ENCODE measurements around the gene SMOC1. TPM values are rescaled to one million over a fixed set of nuclear protein-coding genes. Genes with fewer than 3 reads are reported as not detected.

The SMOC1 gene
- total RNA-seq, 2 donors from 2014 or later, result not detected

GRCh38 chr14:69979882-69980281 is 100.7 kb downstream of the SMOC1 start:
- Mint-ChIP-seq H3K9me3 (no peaks in the 10 kb centered on the region), H3K36me3 (no peaks in the 10 kb centered on the region), H3K27ac (no peak overlapping the region)
- DNase-seq (ENCODE audit: low spot score in 2 of 2) (no peak), ATAC-seq (no peak)

- ATAC-seq, result no peak
Measured at GRCh38 chr14:69980457-69981425, 101.5 kb downstream of the SMOC1 start.

GRCh38 chr14:69982220-69982839 is 103.1 kb downstream of the SMOC1 start:
- no peak overlapping the region for H3K27ac Mint-ChIP-seq
- DNase-seq (ENCODE audit: low spot score in 2 of 2) (no peak), ATAC-seq (no peak)
- H3K36me3 Mint-ChIP-seq, result no peaks in the 10 kb centered on the region
- H3K9me3 Mint-ChIP-seq, result no peaks in the 10 kb centered on the region

More at GRCh38 chr14:69980457-69981425, 101.5 kb downstream of the SMOC1 start:
- Mint-ChIP-seq H3K27ac (no peak overlapping the region), H3K36me3 (no peaks in the 10 kb centered on the region), H3K9me3 (no peaks in the 10 kb centered on the region)
- no peak for DNase-seq (ENCODE audit: low spot score in 2 of 2)

- H3K36me3 Mint-ChIP-seq, result no peaks in the 10 kb centered on the region
- H3K27ac Mint-ChIP-seq, result no peak overlapping the region
- DNase-seq (ENCODE audit: low spot score in 2 of 2), result no peak
- ATAC-seq, result no peak
- no peaks in the 10 kb centered on the region for H3K9me3 Mint-ChIP-seq
Measured at GRCh38 chr14:69982886-69983285, 103.7 kb downstream of the SMOC1 start.

DNA sequence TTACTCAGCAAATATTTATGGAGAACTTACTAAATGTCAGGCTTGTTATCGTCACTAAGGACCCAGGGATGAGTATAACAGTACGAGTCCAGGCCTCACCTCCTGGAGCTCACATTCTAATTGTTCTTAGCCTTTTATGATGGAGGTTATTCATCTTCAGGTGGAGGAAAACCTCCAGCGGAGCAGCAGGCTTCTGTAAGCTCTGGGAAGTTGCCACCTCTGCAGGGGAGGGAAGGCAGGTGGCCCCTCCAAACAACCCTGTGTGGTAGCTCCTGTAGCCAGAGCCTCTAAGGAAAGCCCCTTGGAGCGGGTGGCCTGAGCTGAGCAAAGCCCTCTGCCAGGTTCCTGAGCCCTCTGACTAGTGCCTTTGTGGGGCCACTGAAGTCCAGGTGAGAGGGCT is 104.1 kb downstream of the SMOC1 start:
- ATAC-seq (no peak), DNase-seq (ENCODE audit: low spot score in 2 of 2) (no peak)
- Mint-ChIP-seq H3K36me3 (no peaks in the 10 kb centered on the region), H3K9me3 (no peaks in the 10 kb centered on the region), H3K27ac (no peak overlapping the region)

- ATAC-seq (no peak), DNase-seq (ENCODE audit: low spot score in 2 of 2) (no peak)
- Mint-ChIP-seq H3K9me3 (no peaks in the 10 kb centered on the region), H3K36me3 (no peaks in the 10 kb centered on the region), H3K27ac (no peak overlapping the region)
Measured at GRCh38 chr14:69985463-69985862, 106.2 kb downstream of the SMOC1 start.

GRCh38 chr14:69986336-69986735 is 107.1 kb downstream of the SMOC1 start:
- no peaks in the 10 kb centered on the region for H3K36me3 Mint-ChIP-seq
- DNase-seq (ENCODE audit: low spot score in 2 of 2), result no peak
- H3K27ac Mint-ChIP-seq, result no peak overlapping the region
- no peaks in the 10 kb centered on the region for H3K9me3 Mint-ChIP-seq
- no peak for ATAC-seq

- Mint-ChIP-seq H3K9me3 (no peaks in the 10 kb centered on the region), H3K27ac (no peak overlapping the region), H3K36me3 (no peaks in the 10 kb centered on the region)
- DNase-seq (ENCODE audit: low spot score in 2 of 2) (no peak), ATAC-seq (no peak)
Measured at GRCh38 chr14:69987406-69988121, 108.3 kb downstream of the SMOC1 start.

DNA sequence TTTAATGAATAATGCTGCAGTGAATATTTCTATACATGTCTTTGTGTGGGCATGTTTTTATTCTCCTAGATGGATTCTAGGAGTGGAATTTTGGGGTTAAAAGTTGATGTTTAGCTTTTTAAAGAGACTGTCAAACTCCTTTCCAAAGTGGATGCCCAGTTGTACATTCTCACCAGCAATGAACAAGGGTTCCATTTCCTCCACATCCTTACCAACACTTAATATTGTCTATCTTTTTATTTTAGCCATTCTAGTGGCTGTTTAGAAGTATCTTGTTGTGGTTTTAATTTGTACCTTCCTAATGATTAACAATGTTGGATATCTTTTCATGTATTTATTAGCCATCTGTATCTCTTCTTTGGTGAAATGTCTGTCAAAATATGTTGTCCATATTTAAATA is 109.8 kb downstream of the SMOC1 start:
- ATAC-seq, result no peak

DNA sequence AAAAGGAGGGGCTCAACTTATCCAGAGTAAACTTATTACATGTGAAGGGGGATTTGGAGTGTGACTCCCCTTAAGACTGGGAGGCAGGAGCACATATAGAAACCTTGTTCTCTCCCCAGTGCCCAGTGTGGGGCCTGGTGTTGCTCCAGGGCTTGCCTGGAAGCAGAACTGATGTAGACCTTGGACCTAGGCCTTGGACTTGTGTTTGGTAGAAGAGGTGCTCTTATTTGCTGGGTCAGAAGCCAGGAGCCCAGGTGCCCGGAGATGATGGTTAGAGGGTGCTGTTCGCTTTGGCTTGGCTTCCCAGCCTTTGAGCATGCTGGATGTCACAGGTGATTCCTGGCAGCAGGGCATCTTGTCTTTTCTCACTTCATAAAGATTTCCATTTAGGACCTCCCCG is 110.4 kb downstream of the SMOC1 start:
- no peak overlapping the region for H3K27ac Mint-ChIP-seq

More for the DNA sequence above, 109.8 kb downstream of the SMOC1 start:
- H3K27ac Mint-ChIP-seq, result no peak overlapping the region
- no peaks in the 10 kb centered on the region for H3K9me3 Mint-ChIP-seq
- no peak for DNase-seq (ENCODE audit: low spot score in 2 of 2)
- H3K36me3 Mint-ChIP-seq, result no peaks in the 10 kb centered on the region

GRCh38 chr14:69990323-69990722 is 111.1 kb downstream of the SMOC1 start:
- H3K9me3 Mint-ChIP-seq, result no peaks in the 10 kb centered on the region
- H3K36me3 Mint-ChIP-seq, result no peaks in the 10 kb centered on the region
- no peak overlapping the region for H3K27ac Mint-ChIP-seq
- DNase-seq (ENCODE audit: low spot score in 2 of 2), result no peak
- ATAC-seq, result no peak

More for the DNA sequence above, 110.4 kb downstream of the SMOC1 start:
- DNase-seq (ENCODE audit: low spot score in 2 of 2), result no peak
- no peak for ATAC-seq
- no peaks in the 10 kb centered on the region for H3K9me3 Mint-ChIP-seq
- H3K36me3 Mint-ChIP-seq, result no peaks in the 10 kb centered on the region

- ATAC-seq, result no peak
- H3K9me3 Mint-ChIP-seq, result no peaks in the 10 kb centered on the region
- no peak overlapping the region for H3K27ac Mint-ChIP-seq
- no peaks in the 10 kb centered on the region for H3K36me3 Mint-ChIP-seq
- no peak for DNase-seq (ENCODE audit: low spot score in 2 of 2)
Measured at GRCh38 chr14:69991422-69991821, 112.2 kb downstream of the SMOC1 start.

DNA sequence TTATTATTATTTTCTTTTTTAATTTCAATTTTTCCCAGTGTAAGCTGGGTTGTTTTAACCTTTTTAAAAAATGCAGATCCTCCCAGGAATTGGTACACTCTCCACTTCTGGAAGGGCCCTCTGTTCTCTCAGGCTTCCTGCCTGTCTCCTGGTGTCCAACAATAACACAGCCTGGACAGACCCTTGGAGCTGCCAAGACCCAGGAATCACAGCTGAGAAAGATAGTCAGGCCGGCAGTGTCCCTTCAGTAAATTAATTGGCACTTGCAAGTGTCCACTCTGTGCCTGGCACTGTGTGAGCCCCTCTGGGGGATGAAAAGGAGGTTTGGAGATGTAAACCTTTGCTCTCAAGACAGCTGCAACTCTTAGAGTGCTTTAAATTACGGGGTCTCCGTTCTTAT is 113.3 kb downstream of the SMOC1 start:
- ATAC-seq (no peak), DNase-seq (ENCODE audit: low spot score in 2 of 2) (no peak)
- no peaks in the 10 kb centered on the region for H3K9me3 Mint-ChIP-seq
- no peak overlapping the region for H3K27ac Mint-ChIP-seq
- no peaks in the 10 kb centered on the region for H3K36me3 Mint-ChIP-seq

- no peak for ATAC-seq
- Mint-ChIP-seq H3K27ac (no peak overlapping the region), H3K36me3 (no peaks in the 10 kb centered on the region), H3K9me3 (no peaks in the 10 kb centered on the region)
- no peak for DNase-seq (ENCODE audit: low spot score in 2 of 2)
Measured at GRCh38 chr14:69993326-69993725, 114.1 kb downstream of the SMOC1 start.

- DNase-seq (ENCODE audit: low spot score in 2 of 2) (no peak), ATAC-seq (no peak)
Measured at GRCh38 chr14:69994002-69994401, 114.8 kb downstream of the SMOC1 start.

DNA sequence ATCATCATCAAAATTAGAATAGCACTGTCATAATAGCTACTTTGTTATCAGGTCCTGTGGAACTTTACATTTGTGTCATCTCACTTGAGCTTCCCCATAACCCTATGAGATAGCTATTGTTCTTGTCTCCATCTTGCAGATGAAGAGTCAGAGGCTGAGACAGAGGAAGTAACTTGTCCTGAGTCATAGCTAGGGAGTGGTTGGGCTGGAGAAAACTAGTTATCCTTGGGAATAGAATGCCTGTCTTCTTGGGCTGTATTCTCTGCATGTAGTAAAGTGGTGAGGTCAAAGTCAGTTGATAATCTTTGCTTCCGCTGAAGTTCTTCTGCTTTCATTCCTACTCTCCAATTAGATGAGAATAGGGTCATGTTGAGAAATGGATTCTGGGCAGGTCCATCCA is 117.0 kb downstream of the SMOC1 start:
- no peaks in the 10 kb centered on the region for H3K9me3 Mint-ChIP-seq
- H3K36me3 Mint-ChIP-seq, result no peaks in the 10 kb centered on the region
- ATAC-seq (no peak), DNase-seq (ENCODE audit: low spot score in 2 of 2) (no peak)
- H3K27ac Mint-ChIP-seq, result no peak overlapping the region

More at GRCh38 chr14:69994002-69994401, 114.8 kb downstream of the SMOC1 start:
- H3K27ac Mint-ChIP-seq, result no peak overlapping the region
- H3K9me3 Mint-ChIP-seq, result no peaks in the 10 kb centered on the region
- H3K36me3 Mint-ChIP-seq, result no peaks in the 10 kb centered on the region

- H3K36me3 Mint-ChIP-seq, result no peaks in the 10 kb centered on the region
- no peaks in the 10 kb centered on the region for H3K9me3 Mint-ChIP-seq
- no peak overlapping the region for H3K27ac Mint-ChIP-seq
- DNase-seq (ENCODE audit: low spot score in 2 of 2) (no peak), ATAC-seq (no peak)
Measured at GRCh38 chr14:69997849-69998248, 118.6 kb downstream of the SMOC1 start.
